CD14-positive monocyte (primary cell): ENCODE data around the gene RTRAF. TPM values are rescaled to one million over a fixed set of nuclear protein-coding genes. Genes with fewer than 3 reads are reported as not detected.

Source experiments
- DNase-seq, 3 donors: peaks; one replicate each; pipeline ENCODE4 v3.0.0-alpha.2; 2011 to 2022
- H2AFZ ChIP-seq: 2 replicates; pipeline ENCODE4 v1.6.0; 2012; ENCODE audit warnings: mild to moderate bottlenecking, low read depth, low read length, inconsistent platforms; ENCODE audit not compliant: insufficient read depth, poor library complexity, severe bottlenecking
- H3K27ac ChIP-seq, 2 donors: 1 replicate in 1 of 2; 2 replicates in 1 of 2; pipeline ENCODE4 v1.5.1; 2012 to 2013; ENCODE audit warnings: low read length in 2 of 2, control low read depth in 1 of 2, inconsistent platforms in 1 of 2, low read depth in 1 of 2, mild to moderate bottlenecking in 1 of 2
- H3K27me3 ChIP-seq, 2 donors: one replicate each; pipeline versions ENCODE4 v1.6.0 to v1.6.1; 2011 to 2013; ENCODE audit warnings: low read length in 2 of 2; ENCODE audit not compliant: control insufficient read depth in 2 of 2, insufficient read depth in 2 of 2
- H3K36me3 ChIP-seq, 2 donors: replicated peaks in 1 of 2; 1 replicate in 1 of 2; 2 replicates in 1 of 2; pipeline versions ENCODE4 v1.5.1 to v1.6.1; 2012 to 2013; ENCODE audit warnings: low read length in 2 of 2, control low read depth in 1 of 2, inconsistent platforms in 1 of 2, mild to moderate bottlenecking in 1 of 2; ENCODE audit not compliant: insufficient read depth in 2 of 2, control insufficient read depth in 1 of 2
- H3K4me1 ChIP-seq, 2 donors: 1 replicate in 1 of 2; 2 replicates in 1 of 2; pipeline versions ENCODE4 v1.5.1 to v1.6.1; 2012 to 2013; ENCODE audit warnings: low read length in 2 of 2, control low read depth in 1 of 2, inconsistent platforms in 1 of 2, mild to moderate bottlenecking in 1 of 2, moderate library complexity in 1 of 2; ENCODE audit not compliant: insufficient read depth in 2 of 2, control insufficient read depth in 1 of 2
- H3K4me2 ChIP-seq: replicated peaks from 2 replicates; pipeline ENCODE3; 2012; ENCODE audit warnings: low read length, moderate library complexity, mild to moderate bottlenecking; ENCODE audit not compliant: poor library complexity, severe bottlenecking; ENCODE audit errors: extremely low read depth
- H3K4me3 ChIP-seq, 3 experiments: fragments of 200-600 bp in 1 of 3; sonication (generic) in 1 of 3; replicated peaks in 1 of 3; 1 replicate in 2 of 3; 2 replicates in 1 of 3; pipeline ENCODE4 v1.5.1; 2011 to 2013; ENCODE audit warnings: low read length in 3 of 3, mild to moderate bottlenecking in 3 of 3, control low read depth in 2 of 3, low read depth in 2 of 3, inconsistent platforms in 1 of 3, moderate library complexity in 1 of 3
- H3K79me2 ChIP-seq: 2 replicates; pipeline ENCODE4 v1.6.0; 2012; ENCODE audit warnings: mild to moderate bottlenecking, control low read depth, inconsistent platforms, low read length, moderate library complexity; ENCODE audit not compliant: insufficient read depth
- H3K9ac ChIP-seq: 2 replicates; pipeline ENCODE4 v1.6.0; 2017; ENCODE audit warnings: low read length, mild to moderate bottlenecking; ENCODE audit not compliant: insufficient read depth, poor library complexity, severe bottlenecking
- H3K9me3 ChIP-seq, 2 donors: replicated peaks in 1 of 2; 1 replicate in 1 of 2; 2 replicates in 1 of 2; pipeline versions ENCODE4 v1.5.1 to v1.6.1; 2012 to 2013; ENCODE audit warnings: low read length in 2 of 2, control low read depth in 1 of 2; ENCODE audit not compliant: control insufficient read depth in 1 of 2, insufficient read depth in 1 of 2
- H4K20me1 ChIP-seq: 2 replicates; pipeline ENCODE4 v1.6.0; 2012; ENCODE audit warnings: mild to moderate bottlenecking, low read length, control low read depth, moderate library complexity; ENCODE audit not compliant: insufficient read depth
- H3K27ac Mint-ChIP-seq, 7 donors: one replicate each; pipeline ENCODE4 v1.8.0; 2020; ENCODE audit warnings: mild to moderate bottlenecking in 7 of 7, mixed read lengths in 7 of 7, moderate library complexity in 6 of 7, inconsistent platforms in 2 of 7
- H3K27me3 Mint-ChIP-seq, 3 donors: one replicate each; pipeline ENCODE4 v1.8.0; 2021 to 2022; ENCODE audit warnings: low read depth in 3 of 3, mild to moderate bottlenecking in 3 of 3, mixed read lengths in 3 of 3, moderate library complexity in 3 of 3, inconsistent platforms in 1 of 3
- H3K36me3 Mint-ChIP-seq, 2 donors: one replicate each; pipeline ENCODE4 v1.8.0; 2020; ENCODE audit warnings: mixed read lengths in 2 of 2, inconsistent platforms in 1 of 2, mild to moderate bottlenecking in 1 of 2
- H3K4me1 Mint-ChIP-seq: one replicate; pipeline ENCODE4 v1.8.0; 2020; ENCODE audit warnings: mild to moderate bottlenecking, mixed read lengths
- H3K4me3 Mint-ChIP-seq, 2 donors: one replicate each; pipeline ENCODE4 v1.8.0; 2020; ENCODE audit warnings: mild to moderate bottlenecking in 2 of 2, mixed read lengths in 2 of 2, moderate library complexity in 1 of 2
- H3K9me3 Mint-ChIP-seq, 7 donors: one replicate each; pipeline ENCODE4 v1.8.0; 2020 to 2022; ENCODE audit warnings: mixed read lengths in 7 of 7, mild to moderate bottlenecking in 6 of 7, moderate library complexity in 6 of 7, inconsistent platforms in 2 of 7
- CTCF ChIP-seq: fragments of 200-600 bp; IDR thresholded peaks from one replicate; pipeline ENCODE4 v1.8.0; 2022; ENCODE audit warnings: antibody characterized with exemption, mild to moderate bottlenecking
- WGBS: methylation state at CpG from one replicate; pipeline ENCODE4 v1.1.5; 2013; ENCODE audit warnings: missing lambda C conversion rate; ENCODE audit not compliant: insufficient coverage; 5-methylcytosine and 5-hydroxymethylcytosine counted together
- intact Hi-C, 2 donors: fragments of 100-400 bp; cut with micrococcal nuclease; formaldehyde crosslinking; loops; one replicate each; pipeline versions ENCODE4 v1.15.0 to v1.15.1; 2023
- polyA plus RNA-seq, 3 donors: library from polyadenylated mRNA; depleted of rRNA in 1 of 3; unstranded in 2 of 3; stranded (reverse) in 1 of 3; fragments of 300-500 nt in 2 of 3; fragments of >200 nt in 1 of 3; fragmentation: Illumina TruSeq in 2 of 3; gene quantifications; 1 replicate in 2 of 3; 2 replicates in 1 of 3; pipeline ENCODE4 v1.2.3, GENCODE V29; 2012 to 2021

Gene RTRAF
- polyA plus RNA-seq, 3 donors: 51.6 to 152 (median 149) TPM

GRCh38 chr14:51972566-51972965 lies 16.8 kb upstream of the RTRAF start:
- Histone ChIP-seq H2AFZ (no peak overlapping the region), H3K4me3 (no peak overlapping the region), H3K9me3 (no peaks in the 10 kb centered on the region), H3K79me2 (no peaks in the 10 kb centered on the region), H3K27me3 (no peaks in the 10 kb centered on the region), H3K4me2 (no peak overlapping the region), H3K4me1 (no peaks in the 10 kb centered on the region), H3K9ac (no peak overlapping the region), H4K20me1 (no peaks in the 10 kb centered on the region), H3K27ac (no peak overlapping the region), H3K36me3 (peaks cover under 1 to 15% of the 10 kb centered on the region in 2 donors)
- 100% methylated on average over 3 of the region's 7 CpGs for WGBS
- no peak for TF ChIP-seq CTCF
- no peak for DNase-seq
- H3K9me3 Mint-ChIP-seq: no peaks in the 10 kb centered on the region
- peaks cover 12 to 19% of the 10 kb centered on the region in 2 donors for H3K36me3 Mint-ChIP-seq
- H3K4me3 Mint-ChIP-seq: no peak overlapping the region
- intact Hi-C loops: loop anchor here in 1 of 2 donors (10.0 kb wide), 1 partner anchor 188 kb away; no protein-coding TSS in a partner anchor
- peaks cover 1 to 2% (median 2%) of the 10 kb centered on the region in 3 donors for H3K27me3 Mint-ChIP-seq
- no peaks in the 10 kb centered on the region for H3K4me1 Mint-ChIP-seq
- peak overlapping the region in 4 of 7 donors; percentile 0 to 46 (median 12) for H3K27ac Mint-ChIP-seq

DNA sequence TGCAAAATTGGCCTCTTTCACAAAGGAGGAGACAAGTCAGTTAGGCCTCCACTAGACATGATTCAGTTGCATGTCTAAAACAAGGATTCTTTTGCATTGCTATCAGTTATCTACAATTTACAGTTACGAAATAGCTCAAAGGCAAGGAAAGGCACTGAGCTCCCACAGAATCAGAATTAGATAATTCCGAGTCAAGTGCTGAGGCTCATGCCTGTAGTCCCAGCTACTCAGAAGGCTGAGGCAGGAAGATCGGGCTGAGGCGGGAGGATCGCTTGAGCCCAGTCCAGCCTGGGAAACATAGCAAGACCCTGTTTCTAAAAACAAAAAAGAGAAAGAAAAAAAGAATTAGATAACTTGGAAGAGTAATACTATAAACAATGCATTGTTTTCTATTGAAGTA lies 12.3 kb upstream of the RTRAF start:
- no peaks in the 10 kb centered on the region for H3K9me3 ChIP-seq
- DNase-seq: no peak
- no peak overlapping the region for H3K4me2 ChIP-seq
- H3K4me1 Mint-ChIP-seq: peaks cover 4% of the 10 kb centered on the region
- no peaks in the 10 kb centered on the region for H3K36me3 Mint-ChIP-seq
- peaks cover 0 to 2% (median 0%) of the 10 kb centered on the region in 7 donors for H3K9me3 Mint-ChIP-seq
- no peaks in the 10 kb centered on the region for H3K36me3 ChIP-seq
- no peaks in the 10 kb centered on the region for H4K20me1 ChIP-seq
- no peak overlapping the region for H3K4me3 ChIP-seq
- intact Hi-C loops: loop anchor here in 1 of 2 donors (10.0 kb wide), 1 partner anchor 192 kb away; no protein-coding TSS in a partner anchor
- no peak overlapping the region for H3K27ac Mint-ChIP-seq
- H3K4me1 ChIP-seq: no peaks in the 10 kb centered on the region
- H3K9ac ChIP-seq: no peak overlapping the region
- H3K79me2 ChIP-seq: no peaks in the 10 kb centered on the region
- peaks cover 0 to 2% of the 10 kb centered on the region in 2 donors for H3K27me3 ChIP-seq
- H3K27ac ChIP-seq: no peak overlapping the region
- H2AFZ ChIP-seq: no peak overlapping the region
- H3K27me3 Mint-ChIP-seq: peaks cover 2 to 8% (median 2%) of the 10 kb centered on the region in 3 donors
- H3K4me3 Mint-ChIP-seq: no peak overlapping the region
- WGBS: 96% methylated on average over 4 of the region's 5 CpGs
- TF ChIP-seq CTCF: no peak
